Measurements from ENCODE around the gene ADISSP.

The ADISSP gene

DNA sequence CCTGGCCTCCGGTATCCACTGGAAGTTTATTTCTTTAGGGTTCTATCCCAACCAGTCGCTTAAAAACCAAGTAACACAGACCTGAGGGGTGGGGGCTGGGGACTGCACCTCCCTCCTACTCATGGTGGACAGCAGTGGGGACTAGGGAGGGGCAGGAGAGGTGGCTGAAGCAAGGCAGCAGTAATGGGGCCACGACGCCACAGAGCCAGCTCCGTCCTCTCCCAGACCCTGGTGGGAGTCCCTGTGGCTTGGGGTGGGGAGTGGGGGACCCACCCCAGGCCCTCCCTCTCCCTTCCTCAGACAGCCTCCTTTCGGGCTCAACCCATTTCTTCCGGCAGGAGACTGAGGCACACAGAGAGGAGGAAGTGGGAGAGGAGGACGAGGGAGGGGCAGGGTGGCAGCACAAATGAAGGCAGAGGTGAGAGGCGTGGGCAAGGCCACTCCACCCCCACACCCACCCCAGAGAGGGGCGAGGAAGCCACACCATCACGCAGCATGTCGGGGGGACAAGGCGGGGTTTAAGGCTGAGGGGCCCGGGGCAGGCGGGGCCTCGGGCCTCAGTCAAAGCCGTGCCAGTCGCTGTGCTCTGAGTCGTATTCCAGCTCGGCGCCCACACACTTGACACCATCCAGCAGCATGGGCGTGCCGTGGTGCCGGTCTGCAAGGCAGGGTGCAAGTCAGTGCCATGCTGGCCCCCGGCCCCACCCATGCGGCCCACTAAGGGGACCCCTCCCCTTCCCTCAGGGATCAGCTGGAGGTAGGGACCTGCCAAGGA, 13.9 kb downstream of the ADISSP start:
- no peak for DNase-seq

GRCh38 chr20:3753098-3753497, 14.5 kb downstream of the ADISSP start:
- DNase-seq = peak; percentile 83

DNA sequence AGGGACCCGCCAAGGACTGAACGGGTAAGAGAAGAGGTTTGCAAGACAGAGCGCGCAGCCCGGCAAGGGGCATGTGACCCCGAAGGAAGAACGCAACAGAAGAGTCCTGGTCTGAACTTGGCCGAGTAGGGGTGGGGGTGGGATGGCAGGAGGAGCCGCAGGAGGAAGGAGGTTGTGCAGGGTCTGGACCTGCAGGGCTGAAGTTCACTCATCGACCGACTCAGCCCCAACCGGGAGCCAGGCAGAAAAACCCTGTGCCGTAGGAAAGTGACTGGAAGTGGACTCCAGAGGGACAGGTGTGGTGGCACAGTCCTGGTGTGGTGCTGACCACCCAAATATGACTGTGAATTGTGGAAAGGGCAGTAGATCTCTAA, 15.2 kb downstream of the ADISSP start:
- no peak for DNase-seq

GRCh38 chr20:3751675-3752385, 15.7 kb downstream of the ADISSP start:
- peak; percentile 82 for DNase-seq

DNA sequence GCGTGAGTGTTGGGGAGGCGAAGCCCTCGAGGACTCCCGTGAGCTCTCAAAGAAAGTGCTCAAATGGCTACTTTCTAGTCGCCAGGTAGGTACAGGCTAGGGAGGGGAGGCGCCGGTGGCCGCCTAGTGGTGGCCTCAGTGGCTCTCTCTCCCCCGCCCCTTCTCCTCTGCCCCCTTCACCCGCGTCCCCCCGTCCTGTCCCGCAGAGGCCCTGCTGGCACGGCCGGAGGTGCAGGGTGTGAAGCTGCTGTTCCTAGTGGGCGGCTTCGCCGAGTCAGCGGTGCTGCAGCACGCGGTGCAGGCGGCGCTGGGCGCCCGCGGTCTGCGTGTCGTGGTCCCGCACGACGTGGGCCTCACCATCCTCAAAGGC, 16.3 kb downstream of the ADISSP start:
- no peak for DNase-seq

DNA sequence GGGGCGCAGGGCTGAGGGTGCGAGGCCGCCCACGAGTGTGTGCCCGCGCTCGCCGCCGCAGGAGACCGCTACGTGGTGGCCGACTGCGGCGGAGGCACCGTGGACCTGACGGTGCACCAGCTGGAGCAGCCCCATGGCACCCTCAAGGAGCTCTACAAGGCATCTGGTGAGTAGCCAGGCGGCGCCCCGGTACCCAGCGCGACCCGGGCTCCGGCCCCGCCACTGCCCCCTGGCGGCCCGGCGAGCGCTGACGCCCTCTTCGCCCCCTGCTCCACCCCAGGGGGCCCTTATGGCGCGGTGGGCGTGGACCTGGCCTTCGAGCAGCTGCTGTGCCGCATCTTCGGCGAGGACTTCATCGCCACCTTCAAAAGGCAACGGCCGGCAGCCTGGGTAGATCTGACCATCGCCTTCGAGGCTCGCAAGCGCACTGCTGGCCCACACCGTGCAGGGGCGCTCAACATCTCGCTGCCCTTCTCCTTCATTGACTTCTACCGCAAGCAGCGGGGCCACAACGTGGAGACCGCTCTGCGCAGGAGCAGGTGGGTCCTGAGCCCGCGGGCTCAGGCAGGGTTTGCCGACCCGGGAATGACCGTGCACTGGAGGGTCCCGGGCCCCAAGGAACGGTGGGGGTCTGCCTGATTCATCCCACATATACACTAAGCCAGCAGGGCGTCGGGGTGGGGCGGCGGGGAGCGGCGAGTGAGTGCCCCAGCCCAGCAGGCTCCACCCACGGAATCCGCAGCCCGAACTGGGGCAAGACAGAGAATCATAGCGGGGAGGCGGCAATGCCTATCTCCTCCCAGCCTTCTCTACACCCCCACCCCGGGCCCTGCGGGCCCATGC, 17.6 kb downstream of the ADISSP start:
- peak; percentile 73 for DNase-seq

GRCh38 chr20:3749087-3749688, 18.4 kb downstream of the ADISSP start:
- no peak for DNase-seq

- DNase-seq = no peak
These were observed 19.5 kb downstream of the ADISSP start for GRCh38 chr20:3748073-3748472.

GRCh38 chr20:3747471-3747870, 20.1 kb downstream of the ADISSP start:
- no peak for DNase-seq

DNA sequence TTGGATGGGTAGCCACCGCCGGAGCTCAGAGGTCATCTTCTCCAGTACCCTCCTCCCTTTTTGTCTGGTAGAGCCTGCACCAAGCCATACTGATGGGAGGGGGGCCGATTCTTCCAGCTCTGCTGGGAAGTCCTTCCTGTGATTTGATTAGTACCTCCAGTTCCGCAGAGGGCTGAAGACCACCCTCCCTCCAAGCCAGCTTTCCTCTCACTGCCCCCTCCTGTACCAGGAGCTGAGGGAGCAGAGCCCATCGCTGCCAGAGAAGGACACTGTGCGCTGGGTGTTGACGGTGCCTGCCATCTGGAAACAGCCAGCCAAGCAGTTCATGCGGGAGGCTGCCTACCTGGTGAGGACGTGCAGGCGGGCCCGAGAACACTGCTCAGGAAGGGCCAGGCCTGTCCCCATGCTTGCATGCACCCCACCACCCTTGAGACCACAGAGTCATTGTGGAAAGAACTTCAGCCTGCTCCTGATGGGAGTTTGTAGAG, 21.8 kb downstream of the ADISSP start:
- no peak for DNase-seq

- peak; percentile 89 for DNase-seq
These were observed 22.5 kb downstream of the ADISSP start for GRCh38 chr20:3744806-3745685.

DNA sequence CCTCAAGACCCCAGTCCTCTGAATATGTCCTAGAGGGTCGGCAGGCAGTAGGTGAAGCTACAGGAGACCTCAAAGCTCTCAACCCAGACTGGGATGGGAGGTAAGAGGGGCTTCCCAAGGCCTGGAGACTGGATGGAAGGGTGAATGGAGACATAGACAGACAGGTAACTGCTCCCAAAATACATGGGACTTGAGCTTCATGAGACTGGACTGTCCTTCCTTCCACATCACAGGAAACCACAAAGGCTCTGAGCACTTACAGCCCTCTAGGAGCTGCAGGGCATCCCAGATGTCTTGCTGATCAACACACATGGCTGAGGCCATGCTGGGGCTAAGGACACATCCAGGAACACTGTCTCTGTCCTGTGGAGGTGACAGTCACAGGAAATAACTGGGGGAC, 23.5 kb downstream of the ADISSP start:
- no peak for DNase-seq

DNA sequence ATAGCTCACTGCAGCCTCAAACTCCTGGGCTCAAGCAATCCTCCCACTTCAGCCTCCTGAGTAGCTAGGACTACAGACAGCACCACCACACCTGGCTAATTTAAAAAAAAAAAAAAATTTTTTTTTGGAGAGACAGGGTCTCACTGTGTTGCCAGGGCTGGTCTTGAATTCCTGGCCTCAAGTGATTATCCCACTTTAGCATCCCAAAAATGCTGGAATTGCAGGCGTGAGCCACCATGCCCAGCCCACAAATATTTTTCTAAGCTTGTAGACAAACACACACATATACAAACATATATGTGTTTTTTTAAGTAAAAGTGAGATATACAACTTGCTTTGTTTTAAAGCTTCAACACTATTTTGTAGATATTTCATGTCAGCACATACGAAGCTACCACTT, 24.3 kb downstream of the ADISSP start:
- DNase-seq = no peak

- DNase-seq = no peak
These were observed 25.6 kb downstream of the ADISSP start for GRCh38 chr20:3741836-3742458.

GRCh38 chr20:3740615-3741301, 26.8 kb downstream of the ADISSP start:
- DNase-seq = no peak

DNA sequence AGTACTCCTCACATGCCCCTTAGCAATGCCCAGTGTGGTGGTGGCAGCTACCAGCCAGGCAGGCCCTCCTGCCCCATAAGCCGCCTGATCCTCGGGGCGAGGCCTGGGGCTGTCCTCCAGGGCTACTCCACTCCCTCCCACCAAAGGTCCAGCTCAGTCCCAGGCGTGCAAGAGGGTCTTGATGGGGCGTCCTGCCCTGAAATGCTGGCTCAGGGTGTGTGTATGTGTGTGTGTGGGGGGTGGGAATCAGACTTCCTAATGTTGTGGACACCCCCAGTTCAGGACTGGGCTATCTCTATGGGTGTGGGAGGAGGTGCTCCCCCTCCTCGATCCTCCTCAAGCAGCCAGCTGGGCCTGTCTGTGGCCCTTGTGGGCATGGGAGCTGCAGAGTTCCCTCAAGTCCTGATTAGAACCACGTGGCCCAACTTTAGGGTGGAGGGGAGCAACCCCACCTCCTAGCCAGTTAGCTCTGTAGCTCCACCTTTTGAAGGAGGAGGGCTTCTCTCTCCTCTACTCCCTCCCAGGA, 27.6 kb downstream of the ADISSP start:
- DNase-seq = no peak

DNA sequence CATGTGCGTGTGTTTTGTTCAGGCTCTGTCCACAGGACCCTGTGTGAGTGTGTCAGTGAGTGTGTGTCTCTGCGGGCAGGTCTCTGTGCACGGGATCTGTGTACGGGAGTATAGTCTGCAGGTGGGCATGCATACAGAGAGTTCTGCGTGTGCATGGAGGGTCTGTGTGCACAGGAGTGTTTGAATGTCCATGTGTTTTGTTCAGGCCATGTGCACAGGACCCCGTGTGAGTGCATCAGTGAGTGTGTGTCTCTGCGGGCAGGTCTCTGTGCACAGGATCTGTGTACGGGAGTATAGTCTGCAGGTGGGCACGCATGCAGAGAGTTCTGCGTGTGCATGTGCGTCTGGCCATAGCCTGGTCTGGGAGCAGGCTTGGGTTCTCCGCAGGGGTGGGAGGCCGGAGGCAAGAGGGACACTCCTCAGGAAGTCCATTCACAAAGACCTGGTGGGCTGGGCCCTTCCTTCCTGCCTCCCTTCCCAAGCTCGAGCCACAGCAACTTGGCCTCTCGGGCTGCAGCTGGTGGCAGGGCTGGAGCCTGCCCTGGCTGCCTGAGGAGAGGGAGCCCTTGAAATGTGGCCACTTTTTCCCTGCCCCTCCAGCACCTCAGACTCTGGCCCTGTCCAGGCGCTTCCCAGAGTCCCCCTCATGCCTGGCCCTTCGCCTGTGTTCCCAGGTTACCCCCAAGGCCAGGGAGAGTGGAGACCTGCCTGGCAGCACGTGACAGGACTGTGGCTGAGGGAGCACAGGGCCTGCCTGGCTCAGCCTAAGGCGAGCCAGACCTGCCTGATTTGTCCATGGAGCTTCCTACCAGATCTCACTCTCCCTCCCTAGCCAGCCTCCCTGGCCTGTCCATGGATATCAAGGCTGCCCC, 28.3 kb downstream of the ADISSP start:
- DNase-seq = no peak

DNA sequence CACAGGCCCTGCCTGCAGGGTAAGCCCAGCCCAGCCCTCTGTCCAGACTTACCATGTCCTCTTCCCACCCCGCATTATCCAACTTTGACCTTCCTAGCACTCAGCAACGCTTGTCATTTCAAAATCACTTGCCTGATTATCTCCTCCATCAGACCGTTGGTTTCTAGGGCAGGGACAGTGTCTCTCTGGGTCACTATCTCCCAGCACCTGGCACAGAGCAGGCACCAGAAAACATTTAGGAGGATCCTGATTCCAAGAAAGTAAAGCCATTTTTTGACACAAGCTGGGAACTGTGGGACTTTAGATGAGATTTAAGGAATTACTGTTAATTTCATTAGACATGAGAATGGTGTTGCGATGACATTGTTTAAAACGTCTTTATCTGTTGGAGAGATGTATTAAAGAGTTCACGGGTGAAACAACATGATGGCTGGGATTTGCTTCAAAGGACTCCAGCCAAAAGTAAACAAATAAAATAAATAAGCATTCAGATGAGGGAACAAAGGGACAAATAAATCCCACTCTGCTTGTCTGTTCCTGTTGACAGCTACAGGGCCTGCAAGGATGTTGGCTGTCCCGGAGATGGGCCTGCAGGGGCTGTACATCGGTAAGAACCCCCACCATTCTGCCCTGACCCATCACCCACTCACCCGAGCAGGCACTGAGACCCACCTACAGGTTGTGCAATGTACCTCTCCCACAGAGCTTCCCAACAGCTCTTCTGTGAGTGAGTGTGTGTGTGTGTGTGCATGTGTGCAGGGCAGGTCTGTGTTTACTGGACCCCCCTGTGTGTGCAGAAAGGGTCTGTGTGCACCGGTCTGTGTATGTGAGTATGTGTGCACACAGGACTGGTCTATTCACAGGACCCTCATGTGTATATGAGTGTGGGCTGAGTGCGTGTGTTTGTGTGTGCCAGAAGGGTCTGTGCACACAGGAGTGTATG, 29.2 kb downstream of the ADISSP start:
- DNase-seq = no peak
